Measurements from ENCODE around the gene PCDHB10. TPM values are rescaled to one million over a fixed set of nuclear protein-coding genes. Genes with fewer than 3 reads are reported as not detected.
"Not testable (repeated sequence)": the region's sequence is repeated elsewhere in the genome, so short reads cannot be mapped to it uniquely, and the experiment has no call there.

Gene PCDHB10
- polyA plus RNA-seq, 3 donors: 4.8 to 7.5 (median 6.8) TPM

DNA sequence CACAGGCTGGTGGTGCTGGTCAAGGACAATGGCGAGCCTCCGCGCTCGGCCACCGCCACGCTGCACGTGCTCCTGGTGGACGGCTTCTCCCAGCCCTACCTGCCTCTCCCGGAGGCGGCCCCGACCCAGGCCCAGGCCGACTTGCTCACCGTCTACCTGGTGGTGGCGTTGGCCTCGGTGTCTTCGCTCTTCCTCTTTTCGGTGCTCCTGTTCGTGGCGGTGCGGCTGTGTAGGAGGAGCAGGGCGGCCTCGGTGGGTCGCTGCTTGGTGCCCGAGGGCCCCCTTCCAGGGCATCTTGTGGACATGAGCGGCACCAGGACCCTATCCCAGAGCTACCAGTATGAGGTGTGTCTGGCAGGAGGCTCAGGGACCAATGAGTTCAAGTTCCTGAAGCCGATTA lies 23.9 kb downstream of the PCDHB10 start:
- not testable (repeated sequence) for DNase-seq (ENCODE audit: extremely low read depth in 1 of 11, low read depth in 9 of 11, low spot score in 4 of 11)

DNA sequence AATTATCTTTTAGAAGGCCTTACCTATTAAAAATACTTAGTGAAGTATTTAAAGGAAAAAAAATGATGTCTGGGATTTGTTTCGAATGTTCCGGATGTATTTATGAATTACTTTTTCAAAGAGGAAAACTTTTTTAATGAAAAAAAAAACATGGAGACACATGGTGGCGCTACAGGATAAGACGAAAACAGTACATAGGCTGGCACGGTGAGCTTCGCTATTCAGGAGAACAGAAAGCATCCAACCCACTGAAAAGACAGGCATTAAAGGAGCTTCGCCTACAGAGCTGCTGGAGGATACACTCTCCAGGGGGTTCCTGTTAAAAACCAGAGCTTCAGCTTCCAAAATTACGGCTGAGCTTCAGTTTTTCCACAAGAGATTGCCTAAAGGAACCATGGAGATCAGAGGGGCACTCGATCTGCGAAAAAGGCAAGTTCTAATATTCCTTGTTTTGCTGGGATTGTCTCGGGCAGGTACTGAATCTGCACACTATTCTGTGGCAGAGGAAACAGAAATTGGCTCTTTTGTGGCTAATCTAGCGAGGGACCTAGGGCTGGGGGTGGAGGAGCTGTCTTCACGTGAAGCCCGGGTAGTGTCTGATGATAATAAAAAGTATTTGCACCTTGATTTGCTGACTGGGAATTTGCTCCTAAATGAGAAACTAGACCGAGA lies 31.1 kb downstream of the PCDHB10 start, which contains the start of gene PCDHB14:
TSS of gene PCDHB14 (plus strand) at position 232 of the 672 bp plus-strand sequence. CDS start at position 395, 163 bp downstream.
- peak in 1 of 11 donors; percentile 12 for DNase-seq (ENCODE audit: extremely low read depth in 1 of 11, low read depth in 9 of 11, low spot score in 4 of 11)

DNA sequence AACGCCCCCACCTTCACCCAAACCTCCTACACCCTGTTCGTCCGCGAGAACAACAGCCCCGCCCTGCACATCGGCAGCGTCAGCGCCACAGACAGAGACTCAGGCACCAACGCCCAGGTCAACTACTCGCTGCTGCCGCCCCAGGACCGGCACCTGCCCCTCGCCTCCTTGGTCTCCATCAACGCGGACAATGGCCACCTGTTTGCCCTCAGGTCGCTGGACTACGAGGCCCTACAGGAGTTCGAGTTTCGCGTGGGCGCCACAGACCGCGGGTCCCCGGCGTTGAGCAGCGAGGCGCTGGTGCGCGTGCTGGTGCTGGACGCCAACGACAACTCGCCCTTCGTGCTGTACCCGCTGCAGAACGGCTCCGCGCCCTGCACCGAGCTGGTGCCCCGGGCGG lies 32.7 kb downstream of the PCDHB10 start:
- DNase-seq (ENCODE audit: extremely low read depth in 1 of 11, low read depth in 9 of 11, low spot score in 4 of 11): not testable (repeated sequence)

DNA sequence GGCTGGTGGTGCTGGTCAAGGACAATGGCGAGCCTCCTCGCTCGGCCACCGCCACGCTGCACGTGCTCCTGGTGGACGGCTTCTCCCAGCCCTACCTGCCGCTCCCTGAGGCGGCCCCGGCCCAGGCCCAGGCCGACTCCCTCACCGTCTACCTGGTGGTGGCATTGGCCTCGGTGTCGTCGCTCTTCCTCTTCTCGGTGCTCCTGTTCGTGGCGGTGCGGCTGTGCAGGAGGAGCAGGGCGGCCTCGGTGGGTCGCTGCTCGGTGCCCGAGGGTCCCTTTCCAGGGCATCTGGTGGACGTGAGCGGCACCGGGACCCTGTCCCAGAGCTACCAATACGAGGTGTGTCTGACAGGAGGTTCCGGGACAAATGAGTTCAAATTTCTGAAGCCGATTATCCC lies 33.3 kb downstream of the PCDHB10 start:
- DNase-seq (ENCODE audit: extremely low read depth in 1 of 11, low read depth in 9 of 11, low spot score in 4 of 11): not testable (repeated sequence)

DNA sequence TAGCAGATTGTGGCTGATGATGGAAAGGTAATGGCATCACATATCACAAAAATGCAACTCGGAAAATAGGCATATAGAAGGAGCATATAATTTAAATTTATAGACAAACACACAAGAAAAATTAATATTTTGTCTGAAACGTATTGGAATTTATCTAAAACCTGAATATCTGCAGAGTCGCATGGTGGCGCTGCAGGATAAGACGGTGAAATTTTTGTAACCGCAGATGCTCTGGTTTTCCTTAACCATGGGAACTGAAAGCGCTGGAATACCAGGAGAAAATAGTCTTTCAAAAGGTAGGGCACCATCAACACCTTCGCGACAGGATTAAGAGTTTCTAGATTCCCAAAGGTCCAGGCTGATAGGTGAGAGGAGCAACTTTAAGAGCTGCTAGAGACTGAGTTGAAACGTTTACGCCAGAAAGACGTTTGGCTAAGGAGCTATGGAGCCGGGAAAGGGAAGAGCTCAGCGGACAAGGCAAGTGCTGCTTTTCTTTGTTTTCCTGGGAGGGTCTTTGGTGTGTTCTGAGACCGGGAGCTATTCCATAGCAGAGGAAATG lies 42.0 kb downstream of the PCDHB10 start:
- peak in 1 of 11 donors; percentile 9 for DNase-seq (ENCODE audit: extremely low read depth in 1 of 11, low read depth in 9 of 11, low spot score in 4 of 11)

DNA sequence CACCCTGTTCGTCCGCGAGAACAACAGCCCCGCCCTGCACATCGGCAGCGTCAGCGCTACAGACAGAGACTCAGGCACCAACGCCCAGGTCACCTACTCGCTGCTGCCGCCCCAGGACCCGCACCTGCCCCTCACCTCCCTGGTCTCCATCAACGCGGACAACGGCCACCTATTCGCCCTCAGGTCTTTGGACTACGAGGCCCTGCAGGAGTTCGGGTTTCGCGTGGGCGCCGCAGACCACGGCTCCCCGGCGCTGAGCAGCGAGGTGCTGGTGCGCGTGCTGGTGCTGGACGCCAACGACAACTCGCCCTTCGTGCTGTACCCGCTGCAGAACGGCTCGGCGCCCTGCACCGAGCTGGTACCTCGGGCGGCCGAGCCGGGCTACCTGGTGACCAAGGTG lies 43.8 kb downstream of the PCDHB10 start:
- not testable (repeated sequence) for DNase-seq (ENCODE audit: extremely low read depth in 1 of 11, low read depth in 9 of 11, low spot score in 4 of 11)

DNA sequence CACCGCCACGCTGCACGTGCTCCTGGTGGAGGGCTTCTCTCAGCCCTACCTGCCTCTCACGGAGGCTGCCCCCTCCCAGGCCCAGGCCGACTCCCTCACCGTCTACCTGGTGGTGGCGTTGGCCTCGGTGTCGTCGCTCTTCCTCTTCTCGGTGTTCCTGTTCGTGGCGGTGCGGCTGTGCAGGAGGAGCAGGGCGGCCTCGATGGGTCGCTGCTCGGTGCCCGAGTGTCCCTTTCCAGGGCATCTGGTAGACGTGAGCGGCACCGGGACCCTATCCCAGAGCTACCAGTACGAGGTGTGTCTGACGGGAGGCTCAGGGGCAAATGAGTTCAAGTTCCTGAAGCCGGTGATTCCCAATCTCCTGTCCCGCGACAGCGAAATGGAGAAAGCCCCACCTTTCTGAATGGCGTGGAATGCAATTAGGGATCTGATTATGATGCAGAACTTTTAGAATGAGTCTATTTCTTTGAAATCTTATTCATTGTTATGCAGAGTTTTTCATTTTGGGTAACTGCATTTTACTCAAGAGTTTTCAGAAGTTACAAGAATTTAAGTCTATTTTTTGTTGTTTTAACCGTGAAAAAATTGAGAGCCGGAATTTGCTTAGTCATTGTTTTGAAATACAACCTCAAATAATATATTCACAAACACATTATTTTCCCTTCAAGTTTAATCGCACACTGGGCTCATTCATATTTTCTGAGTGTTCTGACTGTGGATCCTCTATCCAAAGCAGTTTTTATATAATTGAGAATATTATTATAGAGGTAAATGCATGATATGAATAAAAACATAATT lies 44.6 kb downstream of the PCDHB10 start:
- no peak for DNase-seq (ENCODE audit: extremely low read depth in 1 of 11, low read depth in 9 of 11, low spot score in 4 of 11)

DNA sequence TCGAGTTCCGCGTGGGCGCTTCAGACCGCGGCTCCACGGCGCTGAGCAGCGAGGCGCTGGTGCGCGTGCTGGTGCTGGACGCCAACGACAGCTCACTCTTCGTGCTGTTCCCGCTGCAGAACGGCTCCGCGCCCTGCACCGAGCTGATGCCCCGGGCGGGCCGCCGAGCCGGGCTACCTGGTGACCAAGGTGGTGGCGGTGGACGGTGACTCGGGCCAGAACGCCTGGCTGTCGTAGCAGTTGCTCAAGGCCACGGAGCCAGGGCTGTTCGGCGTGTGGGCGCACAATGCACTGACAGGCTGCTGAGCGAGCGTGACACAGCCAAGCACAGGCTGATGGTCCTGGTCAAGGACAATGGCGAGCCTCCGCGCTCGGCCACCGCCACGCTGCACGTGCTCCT lies 49.3 kb downstream of the PCDHB10 start:
- no peak for DNase-seq (ENCODE audit: extremely low read depth in 1 of 11, low read depth in 9 of 11, low spot score in 4 of 11)

Other genes starting within 250 kb of the PCDHB10 start
- under 1 TPM; 0.52 to 0.65 (median 0.64) TPM for gene PCDHAC2, start 225.9 kb upstream of the PCDHB10 start, polyA plus RNA-seq (ENCODE audit: insufficient read length in 3 of 3)
- gene PCDHB1, start 141.0 kb upstream of the PCDHB10 start, polyA plus RNA-seq (ENCODE audit: insufficient read length in 3 of 3): under 1 TPM; 0.04 to 0.12 (median 0.12) TPM
- 10 to 100 TPM in 1 of 3 donors, 1 to 10 TPM in 2; 4.9 to 11.5 (median 5.1) TPM for gene PCDHB2, start 97.7 kb upstream of the PCDHB10 start, polyA plus RNA-seq (ENCODE audit: insufficient read length in 3 of 3)
- gene PCDHB3, start 91.9 kb upstream of the PCDHB10 start, polyA plus RNA-seq (ENCODE audit: insufficient read length in 3 of 3): 1 to 10 TPM; 3.3 to 3.9 (median 3.5) TPM
- gene PCDHB4, start 70.5 kb upstream of the PCDHB10 start, polyA plus RNA-seq (ENCODE audit: insufficient read length in 3 of 3): 1 to 10 TPM; 1.2 to 2.6 (median 1.7) TPM
- gene PCDHB5, start 57.1 kb upstream of the PCDHB10 start, polyA plus RNA-seq (ENCODE audit: insufficient read length in 3 of 3): 1 to 10 TPM; 6.0 to 9.0 (median 8.5) TPM
- 1 to 10 TPM; 2.4 to 3.2 (median 3.0) TPM for gene PCDHB6, start 42.3 kb upstream of the PCDHB10 start, polyA plus RNA-seq (ENCODE audit: insufficient read length in 3 of 3)
- gene PCDHB7, start 19.7 kb upstream of the PCDHB10 start, polyA plus RNA-seq (ENCODE audit: insufficient read length in 3 of 3): 1 to 10 TPM; 4.0 to 4.4 (median 4.2) TPM
- 1 to 10 TPM; 1.8 to 3.7 (median 2.4) TPM for gene PCDHB8, start 14.6 kb upstream of the PCDHB10 start, polyA plus RNA-seq (ENCODE audit: insufficient read length in 3 of 3)
- 1 to 10 TPM; 5.0 to 7.6 (median 5.1) TPM for gene PCDHB16, start 10.0 kb upstream of the PCDHB10 start, polyA plus RNA-seq (ENCODE audit: insufficient read length in 3 of 3)
- gene PCDHB9, start 5.2 kb upstream of the PCDHB10 start, polyA plus RNA-seq (ENCODE audit: insufficient read length in 3 of 3): 1 to 10 TPM; 4.1 to 4.4 (median 4.3) TPM
- 1 to 10 TPM; 4.0 to 6.3 (median 4.7) TPM for gene PCDHB11, start 7.3 kb downstream of the PCDHB10 start, polyA plus RNA-seq (ENCODE audit: insufficient read length in 3 of 3)
- 1 to 10 TPM; 4.6 to 5.1 (median 5.0) TPM for gene PCDHB12, start 16.4 kb downstream of the PCDHB10 start, polyA plus RNA-seq (ENCODE audit: insufficient read length in 3 of 3)
- gene PCDHB13, start 21.6 kb downstream of the PCDHB10 start, polyA plus RNA-seq (ENCODE audit: insufficient read length in 3 of 3): 1 to 10 TPM; 6.9 to 7.9 (median 7.2) TPM
- gene PCDHB14, start 31.0 kb downstream of the PCDHB10 start, polyA plus RNA-seq (ENCODE audit: insufficient read length in 3 of 3): 10 to 100 TPM in 2 of 3 donors, 1 to 10 TPM in 1; 9.5 to 11.6 (median 10.6) TPM
- gene PCDHB15, start 53.0 kb downstream of the PCDHB10 start, polyA plus RNA-seq (ENCODE audit: insufficient read length in 3 of 3): 10 to 100 TPM; 13.2 to 15.0 (median 14.9) TPM
- under 1 TPM in 2 of 3 donors, not detected in 1; 0.14 to 0.35 TPM for gene SLC25A2, start 111.7 kb downstream of the PCDHB10 start, polyA plus RNA-seq (ENCODE audit: insufficient read length in 3 of 3)
- gene TAF7, start 128.4 kb downstream of the PCDHB10 start, polyA plus RNA-seq (ENCODE audit: insufficient read length in 3 of 3): 100 to 1,000 TPM; 134 to 184 (median 157) TPM
- 1 to 10 TPM in 2 of 3 donors, under 1 TPM in 1; 0.92 to 1.2 (median 1.0) TPM for gene PCDHGA1, start 138.2 kb downstream of the PCDHB10 start, polyA plus RNA-seq (ENCODE audit: insufficient read length in 3 of 3)
- gene PCDHGA2, start 146.4 kb downstream of the PCDHB10 start, polyA plus RNA-seq (ENCODE audit: insufficient read length in 3 of 3): 1 to 10 TPM; 6.0 to 7.9 (median 6.1) TPM
- 1 to 10 TPM; 3.1 to 4.2 (median 3.6) TPM for gene PCDHGA3, start 151.5 kb downstream of the PCDHB10 start, polyA plus RNA-seq (ENCODE audit: insufficient read length in 3 of 3)
- gene PCDHGB1, start 157.7 kb downstream of the PCDHB10 start, polyA plus RNA-seq (ENCODE audit: insufficient read length in 3 of 3): 1 to 10 TPM; 1.5 to 2.5 (median 2.2) TPM
- gene PCDHGA4, start 162.7 kb downstream of the PCDHB10 start, polyA plus RNA-seq (ENCODE audit: insufficient read length in 3 of 3): 1 to 10 TPM; 2.0 to 3.4 (median 2.2) TPM
- gene PCDHGB2, start 167.6 kb downstream of the PCDHB10 start, polyA plus RNA-seq (ENCODE audit: insufficient read length in 3 of 3): 1 to 10 TPM; 3.5 to 4.3 (median 3.8) TPM
- gene PCDHGA5, start 171.8 kb downstream of the PCDHB10 start, polyA plus RNA-seq (ENCODE audit: insufficient read length in 3 of 3): 1 to 10 TPM; 2.1 to 2.7 (median 2.6) TPM
- 1 to 10 TPM; 2.1 to 2.5 (median 2.5) TPM for gene PCDHGB3, start 177.9 kb downstream of the PCDHB10 start, polyA plus RNA-seq (ENCODE audit: insufficient read length in 3 of 3)
- 1 to 10 TPM; 6.5 to 8.0 (median 7.2) TPM for gene PCDHGA6, start 181.5 kb downstream of the PCDHB10 start, polyA plus RNA-seq (ENCODE audit: insufficient read length in 3 of 3)
- gene PCDHGA7, start 190.4 kb downstream of the PCDHB10 start, polyA plus RNA-seq (ENCODE audit: insufficient read length in 3 of 3): 1 to 10 TPM; 2.0 to 2.7 (median 2.5) TPM
- gene PCDHGB4, start 195.3 kb downstream of the PCDHB10 start, polyA plus RNA-seq (ENCODE audit: insufficient read length in 3 of 3): 1 to 10 TPM; 4.9 to 6.5 (median 6.1) TPM
- 1 to 10 TPM in 1 of 3 donors, under 1 TPM in 2; 0.58 to 1.0 (median 0.61) TPM for gene PCDHGA8, start 200.3 kb downstream of the PCDHB10 start, polyA plus RNA-seq (ENCODE audit: insufficient read length in 3 of 3)
- 10 to 100 TPM in 2 of 3 donors, 1 to 10 TPM in 1; 8.6 to 11.5 (median 10.8) TPM for gene PCDHGB5, start 205.6 kb downstream of the PCDHB10 start, polyA plus RNA-seq (ENCODE audit: insufficient read length in 3 of 3)
- gene PCDHGA9, start 210.4 kb downstream of the PCDHB10 start, polyA plus RNA-seq (ENCODE audit: insufficient read length in 3 of 3): 1 to 10 TPM; 3.6 to 6.2 (median 5.4) TPM
- 1 to 10 TPM; 6.7 to 7.6 (median 7.6) TPM for gene PCDHGB6, start 215.7 kb downstream of the PCDHB10 start, polyA plus RNA-seq (ENCODE audit: insufficient read length in 3 of 3)
- gene PCDHGA10, start 220.6 kb downstream of the PCDHB10 start, polyA plus RNA-seq (ENCODE audit: insufficient read length in 3 of 3): 1 to 10 TPM; 3.0 to 3.7 (median 3.3) TPM
- 10 to 100 TPM; 15.2 to 16.6 (median 15.7) TPM for gene PCDHGB7, start 225.3 kb downstream of the PCDHB10 start, polyA plus RNA-seq (ENCODE audit: insufficient read length in 3 of 3)
- 1 to 10 TPM; 3.9 to 5.4 (median 5.2) TPM for gene PCDHGA11, start 228.7 kb downstream of the PCDHB10 start, polyA plus RNA-seq (ENCODE audit: insufficient read length in 3 of 3)
- gene PCDHGA12, start 238.2 kb downstream of the PCDHB10 start, polyA plus RNA-seq (ENCODE audit: insufficient read length in 3 of 3): 1 to 10 TPM; 1.5 to 3.0 (median 1.9) TPM